ENCODE data around the gene KLHL35.
"Not testable (repeated sequence)": the region's sequence is repeated elsewhere in the genome, so short reads cannot be mapped to it uniquely, and the experiment has no call there.

KLHL35 gene

GRCh38 chr11:75387736-75388294, 45.2 kb downstream of the KLHL35 start:
- no peak for DNase-seq

DNA sequence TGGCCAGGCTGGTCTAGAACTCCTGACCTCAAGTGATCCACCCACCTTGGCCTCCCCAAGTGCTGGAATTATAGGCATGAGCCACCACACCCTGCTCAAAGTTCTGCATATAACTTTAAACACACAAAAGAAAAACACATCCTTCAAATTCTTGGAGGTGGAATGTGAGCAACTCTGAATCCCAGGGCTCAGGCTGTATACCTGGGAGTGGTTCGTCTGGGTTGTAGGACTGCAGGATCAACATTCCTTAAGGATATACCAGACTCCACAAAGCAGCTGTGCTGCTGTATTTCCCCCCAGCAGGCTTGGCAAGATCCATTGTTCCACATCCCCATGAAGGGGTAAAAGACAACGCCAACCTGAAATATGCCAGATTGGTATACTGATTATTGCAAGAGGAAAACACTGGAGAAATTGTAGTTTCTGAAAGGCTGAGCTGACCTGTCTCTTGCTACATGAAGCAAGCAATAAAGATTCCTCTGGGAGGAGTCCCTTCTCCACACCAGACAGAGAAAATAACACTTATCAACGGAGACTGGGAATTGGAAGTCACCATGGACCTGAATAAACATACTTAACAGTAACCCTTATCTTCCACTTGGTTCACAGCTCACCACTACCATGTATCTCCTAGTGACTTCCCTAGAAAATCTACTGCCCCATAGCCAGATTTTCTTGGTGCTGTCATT, 45.9 kb downstream of the KLHL35 start:
- no peak for DNase-seq

GRCh38 chr11:75384438-75385080, 48.4 kb downstream of the KLHL35 start:
- DNase-seq, result peak; percentile 81

DNA sequence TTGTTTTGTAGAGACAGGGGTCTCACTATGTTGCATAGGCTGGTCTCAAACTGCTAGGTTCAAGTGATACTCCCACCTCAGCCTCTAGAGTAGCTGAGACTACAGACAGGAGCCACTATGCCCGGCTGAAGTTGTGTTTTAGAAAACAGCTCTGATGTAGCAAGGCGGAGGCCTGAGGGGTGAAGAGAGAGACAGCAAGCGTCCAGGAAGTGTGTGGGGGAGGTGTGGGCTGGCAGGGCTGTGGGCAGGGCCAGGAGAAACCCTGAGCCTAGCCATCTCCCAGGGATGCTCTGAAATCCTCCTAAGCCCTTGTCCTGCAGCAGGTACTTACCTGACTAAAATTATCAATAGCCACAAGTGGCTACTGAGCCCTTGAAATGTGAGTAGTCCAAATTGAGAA, 49.8 kb downstream of the KLHL35 start:
- peak; percentile 47 for DNase-seq

GRCh38 chr11:75380716-75381420, 52.1 kb downstream of the KLHL35 start:
- DNase-seq, result no peak

DNA sequence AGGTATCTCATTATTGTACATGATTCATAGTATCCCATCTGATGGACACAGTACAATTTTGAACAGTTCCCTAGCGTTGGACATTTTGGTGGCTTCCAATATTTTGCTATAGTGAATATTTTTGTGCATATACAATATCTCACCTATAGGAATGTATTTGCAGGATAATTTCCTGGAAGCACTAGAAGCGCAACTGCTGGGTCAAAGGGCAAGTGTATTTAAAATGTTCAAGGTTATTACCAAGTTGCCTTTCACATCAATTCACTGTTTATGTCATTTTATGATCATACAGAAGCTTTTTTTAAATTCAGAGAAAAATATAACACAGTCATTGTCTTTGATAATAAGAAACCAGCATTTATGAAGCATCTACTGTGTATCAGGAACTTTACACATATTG, 52.8 kb downstream of the KLHL35 start:
- DNase-seq, result no peak

DNA sequence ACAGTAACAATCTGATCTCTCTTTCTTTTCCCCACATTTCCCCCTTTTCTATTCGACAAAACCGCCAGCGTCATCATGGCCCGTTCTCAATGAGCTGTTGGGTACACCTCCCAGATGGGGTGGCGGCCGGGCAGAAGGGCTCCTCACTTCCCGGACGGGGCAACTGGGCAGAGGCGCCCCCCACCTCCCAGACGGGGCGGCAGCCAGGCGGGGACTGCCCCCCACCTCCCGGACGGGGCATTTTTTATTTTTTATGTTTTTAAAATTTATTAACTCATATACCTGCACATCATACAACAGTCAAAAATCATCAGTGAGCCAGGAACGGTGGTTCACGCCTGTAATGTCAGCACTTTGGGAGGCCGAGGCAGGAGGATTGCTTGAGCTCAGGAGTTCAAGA, 54.2 kb downstream of the KLHL35 start:
- DNase-seq, result not testable (repeated sequence)

GRCh38 chr11:75376175-75376574, 56.8 kb downstream of the KLHL35 start:
- DNase-seq, result no peak

- no peak for DNase-seq
Observed at GRCh38 chr11:75375626-75376025, 57.4 kb downstream of the KLHL35 start.

DNA sequence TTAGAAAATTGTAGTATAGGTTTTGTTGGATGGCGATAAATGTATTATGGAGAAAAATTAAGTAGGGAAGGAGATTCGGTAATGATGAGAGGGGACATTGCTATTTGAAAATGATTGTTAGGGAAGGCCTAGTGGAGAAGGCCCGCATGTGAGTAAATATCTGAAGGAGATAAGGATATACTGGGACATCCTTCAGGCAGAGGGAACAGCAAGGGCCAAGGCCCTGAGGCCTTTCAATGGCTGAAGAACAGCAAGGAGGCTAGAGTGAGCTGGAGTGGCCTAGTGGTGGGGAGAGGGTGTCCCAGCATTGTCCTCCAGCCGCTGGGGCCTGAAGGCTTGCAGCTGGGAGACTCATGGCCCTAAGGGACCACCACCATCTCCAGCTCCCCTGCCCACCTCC, 58.4 kb downstream of the KLHL35 start:
- no peak for DNase-seq

- no peak for DNase-seq
Observed at GRCh38 chr11:75373201-75373600, 59.8 kb downstream of the KLHL35 start.
